Keratinocyte (primary cell): ENCODE measurements around the gene ATP6V0B. TPM values are rescaled to one million over a fixed set of nuclear protein-coding genes. Genes with fewer than 3 reads are reported as not detected.

Experiments
- DNase-seq: peaks from one replicate; pipeline ENCODE4 v3.0.0-alpha.2; 2011; ENCODE audit warnings: low read depth, missing footprints, low spot score
- FAIRE-seq: peaks from 2 replicates; lab custom pipeline; 2011; peaks lifted over from hg19 to GRCh38; lab: Jason Lieb, UNC
- H2AFZ ChIP-seq: 2 replicates; pipeline ENCODE4 v1.6.0; 2012; ENCODE audit warnings: low read length, control low read depth, inconsistent platforms; ENCODE audit not compliant: control insufficient read depth
- H3K27ac ChIP-seq: 2 replicates; pipeline ENCODE4 v1.5.1; 2011; ENCODE audit warnings: low read length; ENCODE audit not compliant: control insufficient read depth, insufficient read depth
- H3K27me3 ChIP-seq: 3 replicates; pipeline ENCODE4 v1.6.0; 2011; ENCODE audit warnings: low read length; ENCODE audit not compliant: control insufficient read depth, insufficient read depth; ENCODE audit errors: extremely low read depth
- H3K36me3 ChIP-seq, 2 experiments: 2 replicates in 1 of 2; 3 replicates in 1 of 2; pipeline ENCODE4 v1.5.1; 2011; ENCODE audit warnings: low read length in 2 of 2, mild to moderate bottlenecking in 1 of 2; ENCODE audit not compliant: control insufficient read depth in 2 of 2, insufficient read depth in 2 of 2; ENCODE audit errors: extremely low read depth in 1 of 2
- H3K4me1 ChIP-seq: 3 replicates; pipeline ENCODE4 v1.5.1; 2011; ENCODE audit warnings: low read length; ENCODE audit not compliant: control insufficient read depth, insufficient read depth; ENCODE audit errors: extremely low read depth
- H3K4me2 ChIP-seq: 3 replicates; pipeline ENCODE4 v1.6.0; 2011; ENCODE audit warnings: low read depth, low read length; ENCODE audit not compliant: control insufficient read depth, insufficient read depth; ENCODE audit errors: extremely low read depth
- H3K4me3 ChIP-seq, 3 experiments: fragments of 200-600 bp in 1 of 3; sonication (generic) in 1 of 3; 2 replicates in 2 of 3; 3 replicates in 1 of 3; pipeline ENCODE4 v1.5.1; 2011 to 2016; ENCODE audit warnings: low read length in 3 of 3, mild to moderate bottlenecking in 3 of 3, control low read depth in 2 of 3, inconsistent platforms in 1 of 3, low read depth in 1 of 3, mixed read lengths in 1 of 3, mixed run types in 1 of 3, moderate library complexity in 1 of 3; ENCODE audit not compliant: control insufficient read depth in 2 of 3, insufficient read depth in 2 of 3; ENCODE audit errors: extremely low read depth in 1 of 3
- H3K79me2 ChIP-seq: 2 replicates; pipeline ENCODE4 v1.6.0; 2012; ENCODE audit warnings: low read length; ENCODE audit not compliant: control insufficient read depth, insufficient read depth
- H3K9ac ChIP-seq: 3 replicates; pipeline ENCODE4 v1.6.0; 2011; ENCODE audit warnings: low read length; ENCODE audit not compliant: control insufficient read depth, insufficient read depth; ENCODE audit errors: extremely low read depth
- H3K9me1 ChIP-seq: 3 replicates; pipeline ENCODE4 v1.6.0; 2011; ENCODE audit warnings: low read length; ENCODE audit not compliant: control insufficient read depth, insufficient read depth; ENCODE audit errors: extremely low read depth
- H3K9me3 ChIP-seq: 2 replicates; pipeline ENCODE4 v1.5.1; 2012; ENCODE audit warnings: low read depth, low read length; ENCODE audit not compliant: control insufficient read depth
- H4K20me1 ChIP-seq: 3 replicates; pipeline ENCODE4 v1.6.0; 2011; ENCODE audit warnings: low read length; ENCODE audit not compliant: control insufficient read depth, insufficient read depth; ENCODE audit errors: extremely low read depth
- EZH2 ChIP-seq: IDR thresholded peaks from one replicate; pipeline ENCODE4 v1.6.1; 2012; ENCODE audit warnings: inconsistent platforms, mild to moderate bottlenecking, low read length, moderate library complexity
- dilution Hi-C: fragments of 300-500 bp; cut with MboI; formaldehyde crosslinking; loops from one replicate; pipeline ENCODE4 v1.7.0; 2020; ENCODE audit warnings: low sequenced_read_pairs; ENCODE audit not compliant: extremely low pct_ligation_motif_present
- polyA plus RNA-seq, 5 experiments: library from polyadenylated mRNA; depleted of rRNA in 3 of 5; stranded (reverse) in 3 of 5; stranded (forward) in 1 of 5; unstranded in 1 of 5; fragments of >200 nt; gene quantifications; 1 replicate in 1 of 5; 2 replicates in 3 of 5; 3 replicates in 1 of 5; pipeline versions ENCODE4 v1.2.1 to v1.2.3, GENCODE V29; 2011 to 2012; ENCODE audit warnings: missing spikeins in 2 of 5, low read depth in 1 of 5, low replicate concordance in 1 of 5
- TF ChIP-seq, protein P1 (sequence below), 3 experiments: IDR thresholded peaks in 1 of 3; conservative IDR thresholded peaks in 1 of 3; optimal IDR thresholded peaks in 1 of 3; 2 replicates in 2 of 3; 3 replicates in 1 of 3; pipeline versions ENCODE3 to v1.5.1; 2011; ENCODE audit warnings: low read length in 3 of 3, mild to moderate bottlenecking in 3 of 3, moderate library complexity in 2 of 3, control low read depth in 1 of 3, inconsistent platforms in 1 of 3; ENCODE audit not compliant: insufficient read depth in 2 of 3; ENCODE audit errors: extremely low read depth in 1 of 3

ATP6V0B gene
- polyA plus RNA-seq, 1 donor (not counting 4 experiments of a cell fraction or from before 2014, with no cell fraction given), result 195 TPM

DNA sequence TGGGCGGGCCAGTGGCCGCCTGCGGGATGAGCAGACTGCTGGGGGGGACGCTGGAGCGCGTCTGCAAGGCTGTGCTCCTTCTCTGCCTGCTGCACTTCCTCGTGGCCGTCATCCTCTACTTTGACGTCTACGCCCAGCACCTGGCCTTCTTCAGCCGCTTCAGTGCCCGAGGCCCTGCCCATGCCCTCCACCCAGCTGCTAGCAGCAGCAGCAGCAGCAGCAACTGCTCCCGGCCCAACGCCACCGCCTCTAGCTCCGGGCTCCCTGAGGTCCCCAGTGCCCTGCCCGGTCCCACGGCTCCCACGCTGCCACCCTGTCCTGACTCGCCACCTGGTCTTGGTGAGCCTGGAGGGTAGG lies 6.4 kb downstream of the ATP6V0B start:
- H3K36me3 ChIP-seq, result peaks cover 35 to 45% of the 10 kb centered on the region in 2 experiments
- no peaks in the 10 kb centered on the region for H3K9me1 ChIP-seq
- TF ChIP-seq, protein P1, sequence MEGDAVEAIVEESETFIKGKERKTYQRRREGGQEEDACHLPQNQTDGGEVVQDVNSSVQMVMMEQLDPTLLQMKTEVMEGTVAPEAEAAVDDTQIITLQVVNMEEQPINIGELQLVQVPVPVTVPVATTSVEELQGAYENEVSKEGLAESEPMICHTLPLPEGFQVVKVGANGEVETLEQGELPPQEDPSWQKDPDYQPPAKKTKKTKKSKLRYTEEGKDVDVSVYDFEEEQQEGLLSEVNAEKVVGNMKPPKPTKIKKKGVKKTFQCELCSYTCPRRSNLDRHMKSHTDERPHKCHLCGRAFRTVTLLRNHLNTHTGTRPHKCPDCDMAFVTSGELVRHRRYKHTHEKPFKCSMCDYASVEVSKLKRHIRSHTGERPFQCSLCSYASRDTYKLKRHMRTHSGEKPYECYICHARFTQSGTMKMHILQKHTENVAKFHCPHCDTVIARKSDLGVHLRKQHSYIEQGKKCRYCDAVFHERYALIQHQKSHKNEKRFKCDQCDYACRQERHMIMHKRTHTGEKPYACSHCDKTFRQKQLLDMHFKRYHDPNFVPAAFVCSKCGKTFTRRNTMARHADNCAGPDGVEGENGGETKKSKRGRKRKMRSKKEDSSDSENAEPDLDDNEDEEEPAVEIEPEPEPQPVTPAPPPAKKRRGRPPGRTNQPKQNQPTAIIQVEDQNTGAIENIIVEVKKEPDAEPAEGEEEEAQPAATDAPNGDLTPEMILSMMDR (optimal IDR thresholded peaks at IDR 0.05 in 1 of 3, IDR thresholded peaks at IDR 0.05 in 1 of 3, conservative IDR thresholded peaks at IDR 0.05 in 1 of 3; ENCODE audit: extremely low read depth in 1 of 3, insufficient read depth in 2 of 3, low read length in 3 of 3), result no peak
- no peak for TF ChIP-seq EZH2
- peaks cover 39% of the 10 kb centered on the region for H3K4me1 ChIP-seq
- no peak overlapping the region for H2AFZ ChIP-seq
- H3K9ac ChIP-seq, result peak overlapping the region; percentile 94
- peak overlapping the region; percentile 46 to 74 (median 51) for H3K4me3 ChIP-seq
- H3K27me3 ChIP-seq, result no peaks in the 10 kb centered on the region
- H3K79me2 ChIP-seq, result peaks cover 59% of the 10 kb centered on the region
- FAIRE-seq (no peak), DNase-seq (no peak)
- no peaks in the 10 kb centered on the region for H3K9me3 ChIP-seq
- H3K4me2 ChIP-seq, result peak overlapping the region; percentile 83
- peak overlapping the region; percentile 92 for H3K27ac ChIP-seq
- H4K20me1 ChIP-seq, result no peaks in the 10 kb centered on the region
- dilution Hi-C loops, result no loop called here

DNA sequence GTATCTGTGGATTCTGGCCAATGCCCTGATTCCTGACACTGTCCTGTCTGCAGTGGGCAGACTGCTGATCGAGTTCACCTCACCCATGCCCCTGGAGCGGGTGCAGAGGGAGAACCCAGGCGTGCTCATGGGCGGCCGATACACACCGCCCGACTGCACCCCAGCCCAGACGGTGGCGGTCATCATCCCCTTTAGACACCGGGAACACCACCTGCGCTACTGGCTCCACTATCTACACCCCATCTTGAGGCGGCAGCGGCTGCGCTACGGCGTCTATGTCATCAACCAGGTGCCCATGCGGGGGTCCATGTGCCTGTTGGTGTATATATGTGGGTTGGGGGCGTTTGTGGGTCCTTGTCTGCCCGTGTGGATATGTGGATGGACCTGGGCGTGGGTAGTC lies 6.9 kb downstream of the ATP6V0B start:
- Histone ChIP-seq H3K36me3 (peaks cover 30 to 46% of the 10 kb centered on the region in 2 experiments), H3K4me1 (peaks cover 40% of the 10 kb centered on the region), H3K79me2 (peaks cover 54% of the 10 kb centered on the region), H3K9me1 (no peaks in the 10 kb centered on the region), H3K27me3 (no peaks in the 10 kb centered on the region), H2AFZ (no peak overlapping the region), H3K4me2 (peak overlapping the region; percentile 83), H3K4me3 (no peak overlapping the region), H3K9me3 (no peaks in the 10 kb centered on the region), H3K27ac (peak overlapping the region; percentile 92), H3K9ac (peak overlapping the region; percentile 94), H4K20me1 (no peaks in the 10 kb centered on the region)
- no peak for DNase-seq
- no peak for FAIRE-seq
- dilution Hi-C loops, result no loop called here
- TF ChIP-seq, protein P1 (optimal IDR thresholded peaks at IDR 0.05 in 1 of 3, IDR thresholded peaks at IDR 0.05 in 1 of 3, conservative IDR thresholded peaks at IDR 0.05 in 1 of 3; ENCODE audit: extremely low read depth in 1 of 3, insufficient read depth in 2 of 3, low read length in 3 of 3), result no peak
- no peak for TF ChIP-seq EZH2
